HCT116 (cell line): ENCODE data around the gene RERG. TPM values are rescaled to one million over a fixed set of nuclear protein-coding genes. Genes with fewer than 3 reads are reported as not detected.

Source experiments
- ATAC-seq: fragments of 200-7000 bp; cut with Tn5 transposase; 2 replicates; pipeline ENCODE4 v1.9.1; 2020; ENCODE audit warnings: mild to moderate bottlenecking, moderate library complexity
- BruUV-seq: library from RNA; stranded (reverse); fragments of 400-500 nt; replicated peaks from 2 replicates; lab custom pipeline; 2021; lab: Mats Ljungman, UMichigan
- CTCF ChIA-PET: fragments of 300-600 bp; sonication (Branson Sonifier 250); formaldehyde crosslinking; loops from one replicate; lab custom pipeline; 2021; ENCODE audit warnings: antibody characterized with exemption; lab: Charles Lee
- POLR2A ChIA-PET: fragments of 300-600, 350-600 bp; sonication (Branson Sonifier 250); formaldehyde crosslinking; loops from one replicate; lab custom pipeline; 2021; ENCODE audit warnings: antibody characterized with exemption; lab: Charles Lee
- RAD21 ChIA-PET, 2 experiments: fragments of 300-600 bp; sonication (Branson Sonifier 250); formaldehyde crosslinking; loops; one replicate each; lab custom pipeline; 2023; ENCODE audit warnings: low total read pairs in 2 of 2; ENCODE audit not compliant: uncharacterized antibody in 2 of 2, unreplicated experiment in 2 of 2, low non-redundant PET in 1 of 2; lab: Charles Lee
- DNase-seq: peaks from one replicate; pipeline ENCODE4 v3.0.0-alpha.2; 2010; ENCODE audit warnings: low read depth, low spot score
- H2AFZ ChIP-seq: fragments of 200-600 bp; shearing (Covaris generic), sonication (generic); 2 replicates; pipeline ENCODE4 v1.6.1; 2017; ENCODE audit warnings: low read depth, mixed run types, mixed read lengths, antibody characterized with exemption, low read length; ENCODE audit not compliant: poor library complexity, severe bottlenecking
- H3K27ac ChIP-seq: 2 replicates; pipeline ENCODE4 v1.5.1; 2012; ENCODE audit warnings: low read depth, low read length
- H3K27me3 ChIP-seq: fragments of 200-600 bp; sonication (generic); 2 replicates; pipeline ENCODE4 v1.6.1; 2016; ENCODE audit warnings: mixed run types, low read length, mixed read lengths; ENCODE audit not compliant: insufficient read depth
- H3K36me3 ChIP-seq, 2 experiments: fragments of 200-500 bp in 1 of 2; fragments of 200-600 bp in 1 of 2; sonication (Bioruptor generic) in 1 of 2; sonication (generic) in 1 of 2; 2 replicates each; pipeline versions ENCODE4 v1.5.1 to v1.6.1; 2014 to 2016; ENCODE audit warnings: low read length in 2 of 2, inconsistent platforms in 1 of 2, mixed read lengths in 1 of 2, mixed run types in 1 of 2; ENCODE audit not compliant: insufficient read depth in 2 of 2, control insufficient read depth in 1 of 2
- H3K4me1 ChIP-seq, 2 experiments: fragments of 200-600 bp in 1 of 2; sonication (generic) in 1 of 2; 2 replicates each; pipeline versions ENCODE4 v1.5.1 to v1.6.1; 2012 to 2017; ENCODE audit warnings: low read length in 2 of 2, inconsistent platforms in 1 of 2, mild to moderate bottlenecking in 1 of 2, mixed read lengths in 1 of 2, mixed run types in 1 of 2, moderate library complexity in 1 of 2; ENCODE audit not compliant: insufficient read depth in 2 of 2, control insufficient read depth in 1 of 2
- H3K4me2 ChIP-seq: fragments of 200-600 bp; sonication (generic); 2 replicates; pipeline ENCODE4 v1.6.1; 2017; ENCODE audit warnings: mixed run types, low read length, mixed read lengths
- H3K4me3 ChIP-seq, 2 experiments: fragments of 200-600 bp in 1 of 2; sonication (generic) in 1 of 2; replicated peaks in 1 of 2; 2 replicates each; pipeline ENCODE4 v1.5.1; 2011 to 2016; ENCODE audit warnings: low read length in 2 of 2, control low read depth in 1 of 2, low read depth in 1 of 2, mild to moderate bottlenecking in 1 of 2, mixed read lengths in 1 of 2, mixed run types in 1 of 2
- H3K79me2 ChIP-seq: fragments of 200-600 bp; sonication (generic); 2 replicates; pipeline ENCODE4 v1.6.1; 2017; ENCODE audit warnings: mild to moderate bottlenecking, mixed run types, low read length, moderate library complexity, mixed read lengths; ENCODE audit not compliant: insufficient read depth
- H3K9ac ChIP-seq: fragments of 200-600 bp; sonication (generic); 2 replicates; pipeline ENCODE4 v1.6.1; 2016; ENCODE audit warnings: low read length, mixed read lengths
- H3K9me2 ChIP-seq: fragments of 200-600 bp; sonication (generic), shearing (Covaris generic); 2 replicates; pipeline ENCODE4 v1.6.1; 2017; ENCODE audit warnings: mixed run types, mild to moderate bottlenecking, moderate library complexity; ENCODE audit not compliant: insufficient read depth
- H3K9me3 ChIP-seq, 2 experiments: fragments of 200-500 bp in 1 of 2; fragments of 200-600 bp in 1 of 2; sonication (Bioruptor generic) in 1 of 2; sonication (generic) in 1 of 2; 2 replicates each; pipeline ENCODE4 v1.6.1; 2014 to 2017; ENCODE audit warnings: low read length in 2 of 2, mixed read lengths in 2 of 2, inconsistent platforms in 1 of 2, low read depth in 1 of 2, mild to moderate bottlenecking in 1 of 2, mixed run types in 1 of 2, moderate library complexity in 1 of 2; ENCODE audit not compliant: control insufficient read depth in 1 of 2, insufficient read depth in 1 of 2
- H4K20me1 ChIP-seq: fragments of 200-600 bp; sonication (generic), shearing (Covaris generic); 2 replicates; pipeline ENCODE4 v1.6.1; 2017; ENCODE audit warnings: mixed run types, mild to moderate bottlenecking, moderate library complexity; ENCODE audit not compliant: insufficient read depth
- CBX3 ChIP-seq: IDR thresholded peaks from 2 replicates; pipeline ENCODE4 v1.6.1; 2012; ENCODE audit warnings: low read depth
- CEBPB ChIP-seq: IDR thresholded peaks from 2 replicates; pipeline ENCODE4 v1.6.1; 2012; ENCODE audit warnings: low read depth
- EGR1 ChIP-seq: IDR thresholded peaks from 2 replicates; pipeline ENCODE4 v1.6.1; 2012; ENCODE audit warnings: low read depth
- ELF1 ChIP-seq: IDR thresholded peaks from 2 replicates; pipeline ENCODE4 v1.6.1; 2012; ENCODE audit warnings: low read depth, borderline replicate concordance
- EZH2 ChIP-seq: fragments of 200-600 bp; sonication (generic); IDR thresholded peaks from 2 replicates; pipeline ENCODE4 v1.6.1; 2017; ENCODE audit warnings: antibody characterized with exemption, mixed run types
- FOSL1 ChIP-seq: IDR thresholded peaks from 2 replicates; pipeline ENCODE4 v1.6.1; 2012; ENCODE audit warnings: low read depth
- JUND ChIP-seq: IDR thresholded peaks from 2 replicates; pipeline ENCODE4 v1.6.1; 2012
- POLR2A ChIP-seq: IDR thresholded peaks from 2 replicates; pipeline ENCODE4 v1.7.0; 2011; ENCODE audit warnings: borderline replicate concordance; ENCODE audit not compliant: insufficient read depth, insufficient read length; ENCODE audit errors: extremely low read depth
- POLR2AphosphoS5 ChIP-seq: IDR thresholded peaks from 2 replicates; pipeline ENCODE4 v1.6.1; 2011; ENCODE audit warnings: mild to moderate bottlenecking, low read depth, low read length, moderate library complexity
- RAD21 ChIP-seq: IDR thresholded peaks from 2 replicates; pipeline ENCODE4 v1.6.1; 2012; ENCODE audit warnings: low read depth, mild to moderate bottlenecking
- SIN3A ChIP-seq: IDR thresholded peaks from 2 replicates; pipeline ENCODE4 v1.6.1; 2012; ENCODE audit warnings: low read depth
- SRF ChIP-seq: IDR thresholded peaks from 2 replicates; pipeline ENCODE4 v1.6.1; 2012; ENCODE audit warnings: low read depth
- YY1 ChIP-seq: IDR thresholded peaks from 2 replicates; pipeline ENCODE4 v1.6.1; 2011; ENCODE audit warnings: low read length, low read depth, moderate library complexity, mild to moderate bottlenecking; ENCODE audit not compliant: insufficient replicate concordance; ENCODE audit errors: extremely low read depth
- ZFX ChIP-seq: fragments of 450-650 bp; IDR thresholded peaks from 2 replicates; pipeline ENCODE4 v1.6.1; 2017
- ZNF274 ChIP-seq: fragments of 200-500 bp; sonication (Bioruptor generic); IDR thresholded peaks from 2 replicates; pipeline ENCODE4 v1.6.1; 2014; ENCODE audit warnings: mild to moderate bottlenecking, low read depth, low read length, inconsistent platforms
- intact Hi-C: fragments of 100-400 bp; cut with micrococcal nuclease; formaldehyde crosslinking; loops from 2 replicates; pipeline ENCODE4 v1.10.0; 2022
- total RNA-seq: library from RNA; stranded (reverse); gene quantifications from one replicate; pipeline ENCODE4 v1.2.1, GENCODE V29; 2021; ENCODE audit not compliant: unreplicated experiment
- TF ChIP-seq, protein P1 (sequence below): IDR thresholded peaks from 2 replicates; pipeline ENCODE4 v1.6.1; 2012
- TF ChIP-seq, protein P2 (sequence below): IDR thresholded peaks from 2 replicates; pipeline ENCODE4 v1.6.1; 2012; ENCODE audit warnings: low read depth
- TF ChIP-seq, protein P3 (sequence below): IDR thresholded peaks from 2 replicates; pipeline ENCODE4 v1.6.1; 2012
- TF ChIP-seq, protein P4 (sequence below), 3 experiments: fragments of 200-600 bp in 1 of 3; sonication (generic) in 1 of 3; IDR thresholded peaks in 2 of 3; conservative IDR thresholded peaks in 1 of 3; 2 replicates each; pipeline ENCODE4 v1.5.1; 2012 to 2017; ENCODE audit warnings: low read depth in 2 of 3, low read length in 2 of 3, antibody characterized with exemption in 1 of 3, borderline replicate concordance in 1 of 3, control low read depth in 1 of 3, mild to moderate bottlenecking in 1 of 3, mixed read lengths in 1 of 3, mixed run types in 1 of 3, moderate library complexity in 1 of 3; ENCODE audit not compliant: insufficient read depth in 1 of 3

Gene RERG
- total RNA-seq, 1 experiment from 2014 or later, result not detected

DNA sequence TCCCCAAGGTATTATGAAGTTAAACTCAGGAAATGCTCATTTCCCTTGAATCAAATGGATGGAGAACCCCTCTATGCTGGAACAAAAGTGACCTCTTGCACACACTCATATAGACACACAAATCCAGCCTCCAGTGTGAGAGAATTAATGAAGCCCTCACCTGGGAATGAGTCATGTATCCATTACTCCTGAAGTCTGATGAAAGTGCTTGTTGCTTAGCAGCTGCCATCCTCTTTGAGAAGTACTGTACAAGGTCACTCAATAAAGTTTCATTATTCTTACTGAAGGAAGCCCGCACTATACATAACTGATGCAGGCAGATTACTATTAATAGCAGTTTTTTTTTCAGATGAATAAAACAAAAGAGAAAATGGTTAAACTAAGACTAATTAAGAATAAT is 102.3 kb downstream of the RERG start:
- Histone ChIP-seq H3K9ac (no peak overlapping the region), H4K20me1 (no peaks in the 10 kb centered on the region), H3K4me1 (no peaks in the 10 kb centered on the region), H3K27me3 (peaks cover 52% of the 10 kb centered on the region), H2AFZ (no peak overlapping the region), H3K4me2 (no peak overlapping the region), H3K36me3 (no peaks in the 10 kb centered on the region), H3K9me3 (no peaks in the 10 kb centered on the region), H3K9me2 (no peaks in the 10 kb centered on the region), H3K79me2 (no peaks in the 10 kb centered on the region), H3K27ac (no peak overlapping the region), H3K4me3 (no peak overlapping the region)
- RAD21 ChIA-PET, result no interaction called here
- TF ChIP-seq CEBPB (no peak), FOSL1 (no peak), ZNF274 (no peak), ELF1 (no peak), SRF (no peak), POLR2AphosphoS5 (no peak), EZH2 (no peak), CBX3 (no peak), YY1 (no peak), SIN3A (no peak), RAD21 (no peak), JUND (no peak), ZFX (no peak), POLR2A (no peak), EGR1 (no peak)
- TF ChIP-seq, protein P1, sequence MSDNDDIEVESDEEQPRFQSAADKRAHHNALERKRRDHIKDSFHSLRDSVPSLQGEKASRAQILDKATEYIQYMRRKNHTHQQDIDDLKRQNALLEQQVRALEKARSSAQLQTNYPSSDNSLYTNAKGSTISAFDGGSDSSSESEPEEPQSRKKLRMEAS, result no peak
- TF ChIP-seq, protein P2, sequence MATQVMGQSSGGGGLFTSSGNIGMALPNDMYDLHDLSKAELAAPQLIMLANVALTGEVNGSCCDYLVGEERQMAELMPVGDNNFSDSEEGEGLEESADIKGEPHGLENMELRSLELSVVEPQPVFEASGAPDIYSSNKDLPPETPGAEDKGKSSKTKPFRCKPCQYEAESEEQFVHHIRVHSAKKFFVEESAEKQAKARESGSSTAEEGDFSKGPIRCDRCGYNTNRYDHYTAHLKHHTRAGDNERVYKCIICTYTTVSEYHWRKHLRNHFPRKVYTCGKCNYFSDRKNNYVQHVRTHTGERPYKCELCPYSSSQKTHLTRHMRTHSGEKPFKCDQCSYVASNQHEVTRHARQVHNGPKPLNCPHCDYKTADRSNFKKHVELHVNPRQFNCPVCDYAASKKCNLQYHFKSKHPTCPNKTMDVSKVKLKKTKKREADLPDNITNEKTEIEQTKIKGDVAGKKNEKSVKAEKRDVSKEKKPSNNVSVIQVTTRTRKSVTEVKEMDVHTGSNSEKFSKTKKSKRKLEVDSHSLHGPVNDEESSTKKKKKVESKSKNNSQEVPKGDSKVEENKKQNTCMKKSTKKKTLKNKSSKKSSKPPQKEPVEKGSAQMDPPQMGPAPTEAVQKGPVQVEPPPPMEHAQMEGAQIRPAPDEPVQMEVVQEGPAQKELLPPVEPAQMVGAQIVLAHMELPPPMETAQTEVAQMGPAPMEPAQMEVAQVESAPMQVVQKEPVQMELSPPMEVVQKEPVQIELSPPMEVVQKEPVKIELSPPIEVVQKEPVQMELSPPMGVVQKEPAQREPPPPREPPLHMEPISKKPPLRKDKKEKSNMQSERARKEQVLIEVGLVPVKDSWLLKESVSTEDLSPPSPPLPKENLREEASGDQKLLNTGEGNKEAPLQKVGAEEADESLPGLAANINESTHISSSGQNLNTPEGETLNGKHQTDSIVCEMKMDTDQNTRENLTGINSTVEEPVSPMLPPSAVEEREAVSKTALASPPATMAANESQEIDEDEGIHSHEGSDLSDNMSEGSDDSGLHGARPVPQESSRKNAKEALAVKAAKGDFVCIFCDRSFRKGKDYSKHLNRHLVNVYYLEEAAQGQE, result no peak
- TF ChIP-seq, protein P3, sequence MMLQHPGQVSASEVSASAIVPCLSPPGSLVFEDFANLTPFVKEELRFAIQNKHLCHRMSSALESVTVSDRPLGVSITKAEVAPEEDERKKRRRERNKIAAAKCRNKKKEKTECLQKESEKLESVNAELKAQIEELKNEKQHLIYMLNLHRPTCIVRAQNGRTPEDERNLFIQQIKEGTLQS, result no peak
- TF ChIP-seq, protein P4, sequence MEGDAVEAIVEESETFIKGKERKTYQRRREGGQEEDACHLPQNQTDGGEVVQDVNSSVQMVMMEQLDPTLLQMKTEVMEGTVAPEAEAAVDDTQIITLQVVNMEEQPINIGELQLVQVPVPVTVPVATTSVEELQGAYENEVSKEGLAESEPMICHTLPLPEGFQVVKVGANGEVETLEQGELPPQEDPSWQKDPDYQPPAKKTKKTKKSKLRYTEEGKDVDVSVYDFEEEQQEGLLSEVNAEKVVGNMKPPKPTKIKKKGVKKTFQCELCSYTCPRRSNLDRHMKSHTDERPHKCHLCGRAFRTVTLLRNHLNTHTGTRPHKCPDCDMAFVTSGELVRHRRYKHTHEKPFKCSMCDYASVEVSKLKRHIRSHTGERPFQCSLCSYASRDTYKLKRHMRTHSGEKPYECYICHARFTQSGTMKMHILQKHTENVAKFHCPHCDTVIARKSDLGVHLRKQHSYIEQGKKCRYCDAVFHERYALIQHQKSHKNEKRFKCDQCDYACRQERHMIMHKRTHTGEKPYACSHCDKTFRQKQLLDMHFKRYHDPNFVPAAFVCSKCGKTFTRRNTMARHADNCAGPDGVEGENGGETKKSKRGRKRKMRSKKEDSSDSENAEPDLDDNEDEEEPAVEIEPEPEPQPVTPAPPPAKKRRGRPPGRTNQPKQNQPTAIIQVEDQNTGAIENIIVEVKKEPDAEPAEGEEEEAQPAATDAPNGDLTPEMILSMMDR (IDR thresholded peaks at IDR 0.05 in 2 of 3, conservative IDR thresholded peaks at IDR 0.05 in 1 of 3; ENCODE audit: borderline replicate concordance in 1 of 3, insufficient read depth in 1 of 3, low read depth in 2 of 3, low read length in 2 of 3), result no peak
- CTCF ChIA-PET, result no interaction called here
- intact Hi-C loops, result no loop called here
- no peak for DNase-seq
- no peak for ATAC-seq
- POLR2A ChIA-PET, result no interaction called here
- BruUV-seq, result no TSS peak
